Esophagus muscularis mucosa (tissue), 4 donors: ENCODE results near the gene SAMD7.

Experiments
- CTCF ChIP-seq, 3 experiments: fragments of 200-600 bp in 2 of 3; fragments of 450-650 bp in 1 of 3; sonication (generic) in 2 of 3; IDR thresholded peaks; one replicate each; pipeline ENCODE4 v1.5.1; 2017 to 2019; ENCODE audit warnings: antibody characterized with exemption in 3 of 3, mild to moderate bottlenecking in 2 of 3, moderate library complexity in 1 of 3
- EP300 ChIP-seq: sonication (generic); formaldehyde crosslinking; IDR thresholded peaks from one replicate; pipeline ENCODE4 v1.6.1; 2017; ENCODE audit warnings: antibody characterized with exemption
- POLR2AphosphoS5 ChIP-seq, 2 donors: sonication (generic); formaldehyde crosslinking; IDR thresholded peaks; one replicate each; pipeline ENCODE4 v1.6.1; 2017; ENCODE audit warnings: antibody characterized with exemption in 2 of 2

- TF ChIP-seq CTCF (IDR thresholded peaks at IDR 0.05), result no peak
- no peak for TF ChIP-seq EP300
- no peak for TF ChIP-seq POLR2AphosphoS5 (IDR thresholded peaks at IDR 0.05)
Observed at GRCh38 chr3:169980055-169980454, 68.7 kb downstream of the SAMD7 start.
